SU-DHL-6 (cell line): ENCODE results near the gene TCP11.

Experiments used
- EZH2phosphoT487 ChIP-seq: fragments of 200-600 bp; sonication (generic), shearing (Covaris generic); conservative IDR thresholded peaks from 2 replicates; pipeline ENCODE4 v1.6.1; 2018; ENCODE audit warnings: mild to moderate bottlenecking, antibody characterized with exemption, low read length, moderate library complexity, mixed read lengths
- TF ChIP-seq, protein P1 (sequence below): fragments of 200-600 bp; sonication (generic); IDR thresholded peaks from one replicate; pipeline ENCODE4 v1.5.1; 2017; ENCODE audit warnings: antibody characterized with exemption, mild to moderate bottlenecking, low read length, moderate library complexity; ENCODE audit not compliant: insufficient read depth, poor library complexity, severe bottlenecking

DNA sequence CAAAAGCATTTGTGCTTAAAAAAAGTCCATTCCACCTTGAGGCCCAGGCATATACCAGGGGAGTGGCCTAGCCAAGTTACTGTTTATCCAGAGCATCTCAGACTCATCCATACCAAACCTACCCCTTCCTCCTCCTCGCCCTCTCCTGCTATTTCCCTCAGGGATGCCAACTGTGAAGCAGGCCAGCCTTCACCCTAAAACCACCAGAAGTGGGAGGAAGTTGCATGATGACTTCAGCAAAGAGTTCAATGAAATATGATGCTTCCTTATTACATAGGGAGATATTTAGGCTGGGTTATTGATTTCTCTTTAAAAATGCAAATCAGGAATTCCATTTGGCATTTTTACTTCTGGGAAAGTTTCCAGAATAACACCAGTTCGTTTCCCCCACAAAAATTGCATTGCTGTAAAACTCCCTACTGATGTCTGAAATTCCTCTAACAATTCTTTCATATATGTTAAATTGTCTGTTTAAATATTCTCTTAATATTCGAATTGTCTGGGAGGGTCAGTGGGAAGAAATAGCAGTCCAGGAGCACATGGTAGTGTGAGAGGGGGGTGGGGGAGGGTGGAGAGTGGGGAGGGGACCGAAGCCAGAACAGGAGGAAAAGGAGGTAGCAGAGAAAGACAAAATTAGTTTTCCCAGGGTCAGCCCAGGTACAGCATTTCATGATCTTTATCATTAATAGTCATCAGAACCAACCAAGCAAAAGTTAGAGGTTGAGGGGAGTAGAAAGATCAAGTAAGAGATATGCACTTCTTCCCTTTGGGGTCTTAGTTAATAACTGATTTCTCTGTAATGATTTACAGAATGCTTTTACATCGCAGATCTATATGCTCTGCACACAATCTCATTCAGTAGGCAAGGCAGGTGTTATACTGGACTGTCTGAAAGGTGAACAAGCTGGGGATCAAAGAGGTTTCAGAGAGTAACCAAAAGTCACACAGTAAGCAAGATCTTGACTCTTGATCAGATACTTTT lies 1.7 kb upstream of the TCP11 start:
- TF ChIP-seq, protein P1, sequence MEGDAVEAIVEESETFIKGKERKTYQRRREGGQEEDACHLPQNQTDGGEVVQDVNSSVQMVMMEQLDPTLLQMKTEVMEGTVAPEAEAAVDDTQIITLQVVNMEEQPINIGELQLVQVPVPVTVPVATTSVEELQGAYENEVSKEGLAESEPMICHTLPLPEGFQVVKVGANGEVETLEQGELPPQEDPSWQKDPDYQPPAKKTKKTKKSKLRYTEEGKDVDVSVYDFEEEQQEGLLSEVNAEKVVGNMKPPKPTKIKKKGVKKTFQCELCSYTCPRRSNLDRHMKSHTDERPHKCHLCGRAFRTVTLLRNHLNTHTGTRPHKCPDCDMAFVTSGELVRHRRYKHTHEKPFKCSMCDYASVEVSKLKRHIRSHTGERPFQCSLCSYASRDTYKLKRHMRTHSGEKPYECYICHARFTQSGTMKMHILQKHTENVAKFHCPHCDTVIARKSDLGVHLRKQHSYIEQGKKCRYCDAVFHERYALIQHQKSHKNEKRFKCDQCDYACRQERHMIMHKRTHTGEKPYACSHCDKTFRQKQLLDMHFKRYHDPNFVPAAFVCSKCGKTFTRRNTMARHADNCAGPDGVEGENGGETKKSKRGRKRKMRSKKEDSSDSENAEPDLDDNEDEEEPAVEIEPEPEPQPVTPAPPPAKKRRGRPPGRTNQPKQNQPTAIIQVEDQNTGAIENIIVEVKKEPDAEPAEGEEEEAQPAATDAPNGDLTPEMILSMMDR = no peak
- TF ChIP-seq EZH2phosphoT487 = no peak
